Memory B cell (primary cell): Measurements from ENCODE around the gene UBE2D2.

Experiments
- ATAC-seq: fragments of 150-1000 bp; cut with Tn5 transposase; 2 replicates; pipeline ENCODE4 v1.10.0; 2021; ENCODE audit warnings: low read depth, mild to moderate bottlenecking, moderate library complexity
- DNase-seq, 2 donors: peaks; one replicate each; pipeline ENCODE4 v3.0.0; 2022; ENCODE audit warnings: low spot score in 2 of 2
- H3K27ac Mint-ChIP-seq: one replicate; pipeline ENCODE4 v1.8.0; 2022; ENCODE audit warnings: mild to moderate bottlenecking, moderate library complexity, mixed read lengths
- H3K27me3 Mint-ChIP-seq: one replicate; pipeline ENCODE4 v1.8.0; 2022; ENCODE audit warnings: mixed read lengths
- H3K36me3 Mint-ChIP-seq: one replicate; pipeline ENCODE4 v1.8.0; 2022; ENCODE audit warnings: mild to moderate bottlenecking, mixed read lengths
- H3K4me1 Mint-ChIP-seq: one replicate; pipeline ENCODE4 v1.8.0; 2022; ENCODE audit warnings: mixed read lengths
- H3K4me3 Mint-ChIP-seq: one replicate; pipeline ENCODE4 v1.8.0; 2022; ENCODE audit warnings: mild to moderate bottlenecking, moderate library complexity, mixed read lengths
- H3K9me3 Mint-ChIP-seq: one replicate; pipeline ENCODE4 v1.8.0; 2022; ENCODE audit warnings: mixed read lengths

Gene UBE2D2

DNA sequence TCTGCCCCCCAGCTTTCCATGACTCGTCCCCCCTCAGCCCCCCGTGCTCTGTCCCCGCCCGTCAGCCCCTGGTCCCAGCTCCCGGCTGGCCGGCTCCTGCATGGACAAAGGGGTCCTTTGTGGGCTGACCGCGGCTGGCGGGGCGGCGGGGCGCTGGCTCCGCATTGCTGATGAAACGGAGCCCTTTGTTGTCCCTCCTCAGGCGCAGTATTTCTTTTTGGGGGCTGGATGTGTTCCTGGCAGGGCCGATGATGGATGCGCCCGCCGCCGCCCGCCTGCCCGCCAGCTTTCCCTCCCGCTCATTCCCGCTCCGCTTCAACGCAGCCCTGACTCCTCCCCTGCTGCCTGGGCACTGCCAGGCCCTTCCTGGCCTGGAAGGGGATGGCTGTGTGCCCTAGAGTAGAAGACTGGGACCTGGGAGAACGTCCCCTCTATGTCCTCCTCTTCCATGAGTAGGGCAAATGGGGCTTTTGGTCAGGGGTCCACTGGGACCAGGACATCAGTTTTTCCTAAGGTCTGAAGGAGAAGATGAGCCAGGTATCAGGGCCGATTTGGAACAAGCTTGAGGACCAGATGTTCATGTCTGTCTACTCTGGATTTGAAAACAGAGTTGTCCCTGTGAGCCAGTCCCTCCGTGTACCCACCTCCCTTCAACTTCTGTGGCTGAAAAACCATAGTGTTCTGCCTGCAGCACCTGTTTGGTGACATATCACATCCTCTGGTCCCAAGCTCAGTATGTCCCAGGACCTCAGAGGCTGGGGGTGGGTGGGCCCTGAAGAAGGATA is 116.0 kb downstream of the UBE2D2 start:
- no peak overlapping the region for H3K4me3 Mint-ChIP-seq
- ATAC-seq (no peak), DNase-seq (no peak)
- no peaks in the 10 kb centered on the region for H3K27me3 Mint-ChIP-seq
- H3K36me3 Mint-ChIP-seq: peaks cover 10% of the 10 kb centered on the region
- H3K4me1 Mint-ChIP-seq: peaks cover 36% of the 10 kb centered on the region
- H3K9me3 Mint-ChIP-seq: no peaks in the 10 kb centered on the region
- peak overlapping the region; percentile 91 for H3K27ac Mint-ChIP-seq
